ENCODE data around the gene JAZF1. TPM values are rescaled to one million over a fixed set of nuclear protein-coding genes. Genes with fewer than 3 reads are reported as not detected.
A peak's percentile ranks its signal among the peaks of the same experiment; 100 is the strongest.

Gene JAZF1
- total and polyA plus RNA-seq, 2 experiments from 2014 or later: 13.8 to 19.6 TPM

- H3K4me1 ChIP-seq (ENCODE audit: insufficient read depth): peaks cover 43% of the 10 kb centered on the region
- peak overlapping the region; percentile 90 for H3K4me2 ChIP-seq (ENCODE audit: unreplicated experiment)
- H3K9me2 ChIP-seq (ENCODE audit: insufficient read depth): no peaks in the 10 kb centered on the region
- in situ Hi-C loops (cut with MboI): no loop called here
- H4K20me1 ChIP-seq (ENCODE audit: insufficient read depth): no peaks in the 10 kb centered on the region
- TF ChIP-seq EZH2phosphoT487 (IDR thresholded peaks at IDR 0.05; ENCODE audit: insufficient read depth, low read depth) (no peak), EZH2 (IDR thresholded peaks at IDR 0.05; ENCODE audit: insufficient read depth, poor library complexity, severe bottlenecking) (no peak)
- no peaks in the 10 kb centered on the region for H3K9me3 ChIP-seq (ENCODE audit: low read depth)
- no peaks in the 10 kb centered on the region for H3K36me3 ChIP-seq (ENCODE audit: low read depth)
- H3K4me3 ChIP-seq: peak overlapping the region; percentile 74
- peaks cover 56% of the 10 kb centered on the region for H3K79me2 ChIP-seq (ENCODE audit: insufficient read depth)
- peak; percentile 67 for DNase-seq
- H3K27me3 ChIP-seq (replicated peaks; ENCODE audit: insufficient read depth): no peaks in the 10 kb centered on the region
- 5 to 10% methylated on average over 5 of the region's 5 CpGs for WGBS, 2 experiments (ENCODE audit: low coverage in 1 of 2, low lambda C conversion rate in 2 of 2, missing lambda C conversion rate in 2 of 2)
- H3F3A ChIP-seq (ENCODE audit: insufficient read depth): peaks cover 23% of the 10 kb centered on the region
- peak overlapping the region; percentile 47 for H3K27ac ChIP-seq
- peak overlapping the region; percentile 65 for H2AFZ ChIP-seq
- H3K9ac ChIP-seq: peak overlapping the region; percentile 76
Measured at GRCh38 chr7:28178599-28178998, 2.0 kb downstream of the JAZF1 start.

GRCh38 chr7:28177836-28178235 is 2.8 kb downstream of the JAZF1 start:
- H3K4me2 ChIP-seq (ENCODE audit: unreplicated experiment): peak overlapping the region; percentile 90
- TF ChIP-seq EZH2phosphoT487 (IDR thresholded peaks at IDR 0.05; ENCODE audit: insufficient read depth, low read depth) (no peak), EZH2 (IDR thresholded peaks at IDR 0.05; ENCODE audit: insufficient read depth, poor library complexity, severe bottlenecking) (no peak)
- in situ Hi-C loops (cut with MboI): no loop called here
- no peaks in the 10 kb centered on the region for H3K9me3 ChIP-seq (ENCODE audit: low read depth)
- H3K4me3 ChIP-seq: peak overlapping the region; percentile 74; the same call in 1 of the 2 replicates
- no peak overlapping the region for H3K9ac ChIP-seq
- WGBS, 2 experiments (ENCODE audit: low coverage in 1 of 2, low lambda C conversion rate in 2 of 2, missing lambda C conversion rate in 2 of 2): 34 to 53% methylated on average over 1 of the region's 1 CpG
- DNase-seq: no peak
- peaks cover 23% of the 10 kb centered on the region for H3F3A ChIP-seq (ENCODE audit: insufficient read depth)
- no peaks in the 10 kb centered on the region for H3K36me3 ChIP-seq (ENCODE audit: low read depth)
- 0 out of 2 replicates have a peak overlapping the region, but pooled peaks have one; percentile 47 for H3K27ac ChIP-seq
- H3K79me2 ChIP-seq (ENCODE audit: insufficient read depth): peaks cover 63% of the 10 kb centered on the region
- no peaks in the 10 kb centered on the region for H3K9me2 ChIP-seq (ENCODE audit: insufficient read depth)
- peaks cover 43% of the 10 kb centered on the region for H3K4me1 ChIP-seq (ENCODE audit: insufficient read depth)
- H2AFZ ChIP-seq: no peak overlapping the region
- H4K20me1 ChIP-seq (ENCODE audit: insufficient read depth): no peaks in the 10 kb centered on the region
- H3K27me3 ChIP-seq (replicated peaks; ENCODE audit: insufficient read depth): no peaks in the 10 kb centered on the region

GRCh38 chr7:28176645-28177044 is 4.0 kb downstream of the JAZF1 start:
- WGBS, 2 experiments (ENCODE audit: low coverage in 1 of 2, low lambda C conversion rate in 2 of 2, missing lambda C conversion rate in 2 of 2): 49 to 53% methylated on average over 2 of the region's 2 CpGs
- peak overlapping the region; percentile 54 for H3K4me2 ChIP-seq (ENCODE audit: unreplicated experiment)
- in situ Hi-C loops (cut with MboI): no loop called here

GRCh38 chr7:28176174-28176573 is 4.4 kb downstream of the JAZF1 start:
- peaks cover 23% of the 10 kb centered on the region for H3F3A ChIP-seq (ENCODE audit: insufficient read depth)
- H3K4me3 ChIP-seq: 0 out of 2 replicates have a peak overlapping the region, but pooled peaks have one; percentile 23
- WGBS, 2 experiments (ENCODE audit: low coverage in 1 of 2, low lambda C conversion rate in 2 of 2, missing lambda C conversion rate in 2 of 2): 40 to 49% methylated on average over 4 of the region's 4 CpGs
- H3K4me2 ChIP-seq (ENCODE audit: unreplicated experiment): peak overlapping the region; percentile 54
- no peaks in the 10 kb centered on the region for H3K36me3 ChIP-seq (ENCODE audit: low read depth)
- peak overlapping the region; percentile 65 for H3K27ac ChIP-seq
- no peak overlapping the region; the same call in 1 of the 2 replicates for H2AFZ ChIP-seq
- H3K9me3 ChIP-seq (ENCODE audit: low read depth): no peaks in the 10 kb centered on the region
- H4K20me1 ChIP-seq (ENCODE audit: insufficient read depth): no peaks in the 10 kb centered on the region
- no peaks in the 10 kb centered on the region for H3K9me2 ChIP-seq (ENCODE audit: insufficient read depth)
- H3K27me3 ChIP-seq (replicated peaks; ENCODE audit: insufficient read depth): no peaks in the 10 kb centered on the region
- in situ Hi-C loops (cut with MboI): no loop called here
- peak overlapping the region; percentile 33 for H3K9ac ChIP-seq
- DNase-seq: peak; percentile 70
- peaks cover 43% of the 10 kb centered on the region for H3K4me1 ChIP-seq (ENCODE audit: insufficient read depth)
- H3K79me2 ChIP-seq (ENCODE audit: insufficient read depth): peaks cover 80% of the 10 kb centered on the region
- TF ChIP-seq EZH2 (IDR thresholded peaks at IDR 0.05; ENCODE audit: insufficient read depth, poor library complexity, severe bottlenecking) (no peak), EZH2phosphoT487 (IDR thresholded peaks at IDR 0.05; ENCODE audit: insufficient read depth, low read depth) (no peak)

More at GRCh38 chr7:28176645-28177044, 4.0 kb downstream of the JAZF1 start:
- Histone ChIP-seq H3K9me3 (ENCODE audit: low read depth) (no peaks in the 10 kb centered on the region), H3K9me2 (ENCODE audit: insufficient read depth) (no peaks in the 10 kb centered on the region), H2AFZ (peak overlapping the region; percentile 9; the same call in 1 of the 2 replicates), H4K20me1 (ENCODE audit: insufficient read depth) (no peaks in the 10 kb centered on the region), H3K9ac (peak overlapping the region; percentile 33), H3K27ac (peak overlapping the region; percentile 65), H3K4me1 (ENCODE audit: insufficient read depth) (peaks cover 43% of the 10 kb centered on the region), H3F3A (ENCODE audit: insufficient read depth) (peaks cover 23% of the 10 kb centered on the region), H3K4me3 (0 out of 2 replicates have a peak overlapping the region, but pooled peaks have one; percentile 23), H3K36me3 (ENCODE audit: low read depth) (no peaks in the 10 kb centered on the region), H3K79me2 (ENCODE audit: insufficient read depth) (peaks cover 75% of the 10 kb centered on the region), H3K27me3 (replicated peaks; ENCODE audit: insufficient read depth) (no peaks in the 10 kb centered on the region)
- no peak for TF ChIP-seq EZH2phosphoT487 (IDR thresholded peaks at IDR 0.05; ENCODE audit: insufficient read depth, low read depth)
- no peak for TF ChIP-seq EZH2 (IDR thresholded peaks at IDR 0.05; ENCODE audit: insufficient read depth, poor library complexity, severe bottlenecking)
- DNase-seq: no peak

Measured in GM23248 (cell line).